Measurements from ENCODE around the gene PHF21A.
"Not testable (repeated sequence)": the region's sequence is repeated elsewhere in the genome, so short reads cannot be mapped to it uniquely, and the experiment has no call there.

PHF21A gene

DNA sequence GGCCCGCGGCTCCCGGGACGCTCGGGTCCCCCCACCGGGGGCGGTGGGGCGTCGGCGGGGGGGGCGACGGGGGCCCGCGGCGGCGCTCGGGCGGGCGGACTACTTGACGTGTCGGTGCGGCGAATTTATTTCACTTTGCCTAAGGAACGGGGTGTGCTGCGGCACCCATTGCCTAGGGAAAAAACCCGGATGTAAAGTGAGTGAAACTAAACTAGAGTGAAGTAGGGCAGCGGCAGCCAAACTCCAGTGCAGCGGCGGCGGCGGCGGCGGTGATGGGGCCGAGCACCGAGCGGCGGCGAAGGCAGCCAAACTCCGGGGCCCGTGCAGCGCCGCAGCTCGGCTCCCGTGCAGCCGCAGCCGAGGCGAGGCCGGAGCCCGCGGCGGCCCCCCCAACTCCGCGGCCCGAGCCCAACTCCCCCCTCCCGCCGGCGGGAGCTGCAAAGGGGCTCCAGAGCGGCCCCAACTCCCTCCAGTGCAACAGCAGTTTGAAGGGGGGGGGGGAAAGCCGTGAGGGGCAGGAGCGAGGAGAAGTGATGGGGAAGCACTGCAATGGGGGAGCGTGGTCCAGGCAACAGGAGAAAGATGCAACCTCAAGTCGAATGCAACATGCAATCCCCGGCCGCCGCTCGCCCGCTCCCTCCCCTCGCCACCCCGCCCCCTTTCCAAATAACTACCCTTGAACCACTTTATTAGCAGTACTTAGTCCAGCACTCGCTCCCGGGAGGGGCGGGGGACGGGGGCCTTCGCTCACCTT, 647 bp upstream of the PHF21A start:
- no peaks in the 10 kb centered on the region for H3K36me3 ChIP-seq
- H4K20me1 ChIP-seq: peaks cover 19% of the 10 kb centered on the region
- H3K9me3 ChIP-seq: no peaks in the 10 kb centered on the region
- H3K27me3 ChIP-seq: no peaks in the 10 kb centered on the region
- H3K4me1 ChIP-seq: peaks cover 35% of the 10 kb centered on the region
- no peak for TF ChIP-seq Cebpa-rat (IDR thresholded peaks at IDR 0.05)
- peak overlapping the region; percentile 93 for H3K4me2 ChIP-seq
- peak overlapping the region; percentile 87 for H3K4me3 ChIP-seq
- peak overlapping the region; percentile 79 for H3K27ac ChIP-seq
- peak overlapping the region; percentile 79 for H3K9ac ChIP-seq

GRCh38 chr11:46120346-46121300, 631 bp downstream of the PHF21A start:
- Histone ChIP-seq H3K27ac (peak overlapping the region; percentile 79), H3K9ac (peak overlapping the region; percentile 79), H3K9me3 (no peaks in the 10 kb centered on the region), H3K27me3 (no peaks in the 10 kb centered on the region), H3K4me3 (peak overlapping the region; percentile 87), H4K20me1 (peaks cover 32% of the 10 kb centered on the region), H3K36me3 (no peaks in the 10 kb centered on the region), H3K4me2 (peak overlapping the region; percentile 91), H3K4me1 (peaks cover 46% of the 10 kb centered on the region)
- TF ChIP-seq Cebpa-rat (IDR thresholded peaks at IDR 0.05): no peak

- peak overlapping the region; percentile 88 for H3K27ac ChIP-seq
- peaks cover 42% of the 10 kb centered on the region for H4K20me1 ChIP-seq
- peaks cover 47% of the 10 kb centered on the region for H3K4me1 ChIP-seq
- TF ChIP-seq Cebpa-rat (IDR thresholded peaks at IDR 0.05): no peak
- peak overlapping the region; percentile 84 for H3K4me2 ChIP-seq
- H3K9ac ChIP-seq: peak overlapping the region; percentile 84
- peak overlapping the region; percentile 87 for H3K4me3 ChIP-seq
- no peaks in the 10 kb centered on the region for H3K36me3 ChIP-seq
- no peaks in the 10 kb centered on the region for H3K9me3 ChIP-seq
- H3K27me3 ChIP-seq: no peaks in the 10 kb centered on the region
These were observed 1.7 kb downstream of the PHF21A start for GRCh38 chr11:46119352-46120216.

- Histone ChIP-seq H3K9me3 (no peaks in the 10 kb centered on the region), H3K9ac (peak overlapping the region; percentile 84), H3K27ac (peak overlapping the region; percentile 88), H4K20me1 (peaks cover 50% of the 10 kb centered on the region), H3K4me2 (peak overlapping the region; percentile 84), H3K36me3 (no peaks in the 10 kb centered on the region), H3K27me3 (no peaks in the 10 kb centered on the region), H3K4me1 (peaks cover 47% of the 10 kb centered on the region), H3K4me3 (peak overlapping the region; percentile 87)
- no peak for TF ChIP-seq Cebpa-rat (IDR thresholded peaks at IDR 0.05)
These were observed 2.4 kb downstream of the PHF21A start for GRCh38 chr11:46118702-46119351.

DNA sequence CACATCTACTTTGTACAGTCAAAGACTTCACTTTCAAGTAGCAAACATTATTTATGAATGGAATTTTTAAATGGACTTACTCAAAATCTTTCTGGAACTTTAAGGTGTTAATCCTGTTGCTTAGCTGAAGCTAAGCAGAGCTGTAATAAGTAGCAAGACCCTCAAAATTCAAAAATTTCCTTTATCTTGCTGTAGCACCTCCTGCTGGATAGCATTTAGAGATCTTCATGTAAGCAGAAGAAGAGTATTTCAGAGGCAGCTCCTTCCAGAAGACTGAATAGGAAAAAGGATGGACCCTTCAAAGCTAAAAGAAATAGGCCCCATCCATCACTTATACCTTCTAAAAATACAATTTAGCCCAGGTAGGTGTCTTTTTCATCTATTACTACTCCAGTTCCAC, 3.4 kb downstream of the PHF21A start:
- H3K4me2 ChIP-seq: peak overlapping the region; percentile 84
- no peaks in the 10 kb centered on the region for H3K36me3 ChIP-seq
- no peak overlapping the region for H3K9ac ChIP-seq
- no peak for TF ChIP-seq Cebpa-rat (IDR thresholded peaks at IDR 0.05)
- peaks cover 39% of the 10 kb centered on the region for H3K4me1 ChIP-seq
- H3K4me3 ChIP-seq: peak overlapping the region; percentile 87; the same call in 1 of the 2 replicates
- no peaks in the 10 kb centered on the region for H3K27me3 ChIP-seq
- H4K20me1 ChIP-seq: peaks cover 55% of the 10 kb centered on the region
- no peaks in the 10 kb centered on the region for H3K9me3 ChIP-seq
- no peak overlapping the region for H3K27ac ChIP-seq

- H3K4me3 ChIP-seq, H3K9me3 ChIP-seq, H3K27me3 ChIP-seq, H3K36me3 ChIP-seq, H3K9ac ChIP-seq, H3K27ac ChIP-seq: not testable (repeated sequence)
- Histone ChIP-seq H4K20me1 (peaks cover 66% of the 10 kb centered on the region), H3K4me1 (peaks cover 36% of the 10 kb centered on the region), H3K4me2 (peak overlapping the region; percentile 84)
These were observed 4.6 kb downstream of the PHF21A start for GRCh38 chr11:46116712-46117037.

- no peak overlapping the region for H3K27ac ChIP-seq
- no peak for TF ChIP-seq Cebpa-rat (IDR thresholded peaks at IDR 0.05)
- no peak overlapping the region for H3K9ac ChIP-seq
- H3K36me3 ChIP-seq: no peaks in the 10 kb centered on the region
- no peak overlapping the region for H3K4me3 ChIP-seq
- H3K9me3 ChIP-seq: no peaks in the 10 kb centered on the region
- no peaks in the 10 kb centered on the region for H3K27me3 ChIP-seq
- peak overlapping the region; percentile 84 for H3K4me2 ChIP-seq
- peaks cover 36% of the 10 kb centered on the region for H3K4me1 ChIP-seq
- peaks cover 71% of the 10 kb centered on the region for H4K20me1 ChIP-seq
These were observed 5.1 kb downstream of the PHF21A start for GRCh38 chr11:46116007-46116711.

GRCh38 chr11:46114961-46115360, 6.3 kb downstream of the PHF21A start:
- H3K4me3 ChIP-seq: no peak overlapping the region
- H4K20me1 ChIP-seq: peaks cover 82% of the 10 kb centered on the region
- H3K27ac ChIP-seq: no peak overlapping the region
- TF ChIP-seq Cebpa-rat (IDR thresholded peaks at IDR 0.05): no peak
- H3K4me1 ChIP-seq: peaks cover 36% of the 10 kb centered on the region
- H3K9ac ChIP-seq: no peak overlapping the region
- H3K36me3 ChIP-seq: no peaks in the 10 kb centered on the region
- H3K27me3 ChIP-seq: no peaks in the 10 kb centered on the region
- no peaks in the 10 kb centered on the region for H3K9me3 ChIP-seq
- H3K4me2 ChIP-seq: no peak overlapping the region

All from BLaER1 (cell line).